Osteoblast (primary cell): ENCODE data around the gene ST3GAL3. TPM values are rescaled to one million over a fixed set of nuclear protein-coding genes. Genes with fewer than 3 reads are reported as not detected.
A peak's percentile ranks its signal among the peaks of the same experiment; 100 is the strongest.

ENCODE experiments used
- DNase-seq: peaks from one replicate; pipeline ENCODE4 v3.0.0; 2011; ENCODE audit warnings: low spot score, mixed read lengths; ENCODE audit not compliant: insufficient read length; ENCODE audit errors: missing footprints
- H2AFZ ChIP-seq: 2 replicates; pipeline ENCODE4 v1.6.0; 2011; ENCODE audit warnings: mild to moderate bottlenecking, low read length
- H3K27ac ChIP-seq: 2 replicates; pipeline ENCODE4 v1.5.1; 2011; ENCODE audit warnings: mild to moderate bottlenecking, low read depth, low read length, moderate library complexity
- H3K27me3 ChIP-seq: 2 replicates; pipeline ENCODE4 v1.6.0; 2012; ENCODE audit warnings: mild to moderate bottlenecking, control low read depth, inconsistent platforms, low read length, moderate library complexity; ENCODE audit not compliant: insufficient read depth
- H3K36me3 ChIP-seq: 2 replicates; pipeline ENCODE4 v1.5.1; 2011; ENCODE audit warnings: mild to moderate bottlenecking, low read length, control low read depth, moderate library complexity; ENCODE audit not compliant: insufficient read depth
- H3K4me1 ChIP-seq: 2 replicates; pipeline ENCODE4 v1.5.1; 2011; ENCODE audit warnings: mild to moderate bottlenecking, low read length, control low read depth, moderate library complexity; ENCODE audit not compliant: insufficient read depth
- H3K4me2 ChIP-seq: 2 replicates; pipeline ENCODE4 v1.6.0; 2011; ENCODE audit warnings: mild to moderate bottlenecking, low read length; ENCODE audit not compliant: insufficient read depth
- H3K4me3 ChIP-seq: fragments of 200-600 bp; sonication (generic); 3 replicates; pipeline ENCODE4 v1.5.1; 2012; ENCODE audit warnings: mild to moderate bottlenecking, low read length, inconsistent platforms; ENCODE audit not compliant: insufficient read depth
- H3K79me2 ChIP-seq: 2 replicates; pipeline ENCODE4 v1.6.0; 2012; ENCODE audit warnings: mild to moderate bottlenecking, low read length, control low read depth, inconsistent platforms; ENCODE audit not compliant: insufficient read depth
- H3K9me3 ChIP-seq: 2 replicates; pipeline ENCODE4 v1.5.1; 2011; ENCODE audit warnings: low read depth, low read length, control low read depth
- H4K20me1 ChIP-seq: 2 replicates; pipeline ENCODE4 v1.6.0; 2012; ENCODE audit warnings: mild to moderate bottlenecking, low read length, control low read depth; ENCODE audit not compliant: insufficient read depth
- total RNA-seq: library from RNA; depleted of rRNA; stranded (reverse); fragments of >200 nt; gene quantifications from 2 replicates; pipeline ENCODE4 v1.2.3, GENCODE V29; 2012
- TF ChIP-seq, protein P1 (sequence below): IDR thresholded peaks from 2 replicates; pipeline ENCODE4 v1.5.1; 2011; ENCODE audit warnings: mild to moderate bottlenecking, low read depth, low read length, moderate library complexity; ENCODE audit errors: extremely low read depth

ST3GAL3 gene
- total RNA-seq, 1 donor = 18.5 TPM

GRCh38 chr1:43799656-43800635 is 92.6 kb downstream of the ST3GAL3 start:
- H2AFZ ChIP-seq = no peak overlapping the region
- peak; percentile 80 for DNase-seq
- H3K4me3 ChIP-seq = no peak overlapping the region
- H4K20me1 ChIP-seq = no peaks in the 10 kb centered on the region
- no peaks in the 10 kb centered on the region for H3K27me3 ChIP-seq
- H3K4me1 ChIP-seq = peaks cover 19% of the 10 kb centered on the region
- no peaks in the 10 kb centered on the region for H3K9me3 ChIP-seq
- H3K27ac ChIP-seq = peak overlapping the region; percentile 64
- TF ChIP-seq, protein P1, sequence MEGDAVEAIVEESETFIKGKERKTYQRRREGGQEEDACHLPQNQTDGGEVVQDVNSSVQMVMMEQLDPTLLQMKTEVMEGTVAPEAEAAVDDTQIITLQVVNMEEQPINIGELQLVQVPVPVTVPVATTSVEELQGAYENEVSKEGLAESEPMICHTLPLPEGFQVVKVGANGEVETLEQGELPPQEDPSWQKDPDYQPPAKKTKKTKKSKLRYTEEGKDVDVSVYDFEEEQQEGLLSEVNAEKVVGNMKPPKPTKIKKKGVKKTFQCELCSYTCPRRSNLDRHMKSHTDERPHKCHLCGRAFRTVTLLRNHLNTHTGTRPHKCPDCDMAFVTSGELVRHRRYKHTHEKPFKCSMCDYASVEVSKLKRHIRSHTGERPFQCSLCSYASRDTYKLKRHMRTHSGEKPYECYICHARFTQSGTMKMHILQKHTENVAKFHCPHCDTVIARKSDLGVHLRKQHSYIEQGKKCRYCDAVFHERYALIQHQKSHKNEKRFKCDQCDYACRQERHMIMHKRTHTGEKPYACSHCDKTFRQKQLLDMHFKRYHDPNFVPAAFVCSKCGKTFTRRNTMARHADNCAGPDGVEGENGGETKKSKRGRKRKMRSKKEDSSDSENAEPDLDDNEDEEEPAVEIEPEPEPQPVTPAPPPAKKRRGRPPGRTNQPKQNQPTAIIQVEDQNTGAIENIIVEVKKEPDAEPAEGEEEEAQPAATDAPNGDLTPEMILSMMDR = no peak
- peak overlapping the region; percentile 19 for H3K4me2 ChIP-seq
- peaks cover 7% of the 10 kb centered on the region for H3K36me3 ChIP-seq
- no peaks in the 10 kb centered on the region for H3K79me2 ChIP-seq

- DNase-seq = no peak
Measured at GRCh38 chr1:43800771-43801170, 93.4 kb downstream of the ST3GAL3 start.

GRCh38 chr1:43801203-43801602 is 93.9 kb downstream of the ST3GAL3 start:
- no peak overlapping the region for H3K4me2 ChIP-seq
- no peaks in the 10 kb centered on the region for H3K79me2 ChIP-seq
- no peak for DNase-seq
- no peak overlapping the region for H3K27ac ChIP-seq
- H3K4me1 ChIP-seq = peaks cover 12% of the 10 kb centered on the region
- no peaks in the 10 kb centered on the region for H3K9me3 ChIP-seq
- H3K4me3 ChIP-seq = no peak overlapping the region
- TF ChIP-seq, protein P1 = no peak
- no peak overlapping the region for H2AFZ ChIP-seq
- no peaks in the 10 kb centered on the region for H4K20me1 ChIP-seq
- peaks cover 7% of the 10 kb centered on the region for H3K36me3 ChIP-seq
- H3K27me3 ChIP-seq = no peaks in the 10 kb centered on the region

More at GRCh38 chr1:43800771-43801170, 93.4 kb downstream of the ST3GAL3 start:
- H3K9me3 ChIP-seq = no peaks in the 10 kb centered on the region
- peak overlapping the region; percentile 64 for H3K27ac ChIP-seq
- H3K4me1 ChIP-seq = peaks cover 16% of the 10 kb centered on the region
- peaks cover 7% of the 10 kb centered on the region for H3K36me3 ChIP-seq
- H3K4me3 ChIP-seq = no peak overlapping the region
- no peaks in the 10 kb centered on the region for H3K27me3 ChIP-seq
- no peak overlapping the region for H3K4me2 ChIP-seq
- TF ChIP-seq, protein P1 = no peak
- H4K20me1 ChIP-seq = no peaks in the 10 kb centered on the region
- H2AFZ ChIP-seq = no peak overlapping the region
- no peaks in the 10 kb centered on the region for H3K79me2 ChIP-seq

DNA sequence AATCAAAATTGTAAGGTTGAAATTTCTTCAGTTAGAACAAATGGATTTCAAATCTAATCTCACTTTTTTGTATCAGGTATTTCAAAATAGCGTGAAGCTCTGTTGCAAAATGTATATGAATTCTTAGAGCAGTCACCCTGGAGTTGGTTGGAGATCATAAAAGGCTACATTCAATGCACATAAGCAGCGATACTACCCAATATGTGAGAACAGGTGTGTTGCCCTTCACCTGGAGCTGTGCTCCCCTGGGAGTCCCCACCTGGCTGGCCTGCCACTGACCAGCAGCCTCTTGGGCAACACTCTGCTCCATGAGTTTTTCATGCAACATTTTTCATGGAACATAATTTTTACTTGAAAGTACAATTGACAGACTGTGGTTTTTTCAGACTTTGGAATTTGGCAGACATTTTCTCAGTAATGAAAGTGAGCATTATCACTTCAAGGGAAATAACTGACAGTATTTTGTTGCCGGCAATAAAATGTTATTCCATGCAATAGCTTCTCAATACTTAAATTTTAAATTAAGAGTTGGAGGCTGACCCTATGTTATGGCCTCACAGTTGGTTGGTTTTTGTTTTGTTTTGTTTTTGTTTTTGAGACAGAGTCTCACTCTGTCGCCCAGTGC is 95.1 kb downstream of the ST3GAL3 start:
- DNase-seq = no peak
- Histone ChIP-seq H3K36me3 (peaks cover 7% of the 10 kb centered on the region), H3K9me3 (no peaks in the 10 kb centered on the region), H3K27ac (no peak overlapping the region), H3K4me1 (peaks cover 10% of the 10 kb centered on the region), H4K20me1 (no peaks in the 10 kb centered on the region), H3K4me3 (no peak overlapping the region), H3K27me3 (no peaks in the 10 kb centered on the region), H3K79me2 (no peaks in the 10 kb centered on the region), H2AFZ (no peak overlapping the region), H3K4me2 (no peak overlapping the region)
- TF ChIP-seq, protein P1 = no peak
